CD14-positive monocyte (primary cell): ENCODE data around the gene FAM120B. TPM values are rescaled to one million over a fixed set of nuclear protein-coding genes. Genes with fewer than 3 reads are reported as not detected.

ENCODE experiments used
- DNase-seq, 3 donors: peaks; one replicate each; pipeline ENCODE4 v3.0.0-alpha.2; 2011 to 2022
- H2AFZ ChIP-seq: 2 replicates; pipeline ENCODE4 v1.6.0; 2012; ENCODE audit warnings: mild to moderate bottlenecking, low read depth, low read length, inconsistent platforms; ENCODE audit not compliant: insufficient read depth, poor library complexity, severe bottlenecking
- H3K27ac ChIP-seq, 2 donors: 1 replicate in 1 of 2; 2 replicates in 1 of 2; pipeline ENCODE4 v1.5.1; 2012 to 2013; ENCODE audit warnings: low read length in 2 of 2, control low read depth in 1 of 2, inconsistent platforms in 1 of 2, low read depth in 1 of 2, mild to moderate bottlenecking in 1 of 2
- H3K27me3 ChIP-seq, 2 donors: one replicate each; pipeline versions ENCODE4 v1.6.0 to v1.6.1; 2011 to 2013; ENCODE audit warnings: low read length in 2 of 2; ENCODE audit not compliant: control insufficient read depth in 2 of 2, insufficient read depth in 2 of 2
- H3K36me3 ChIP-seq, 2 donors: replicated peaks in 1 of 2; 1 replicate in 1 of 2; 2 replicates in 1 of 2; pipeline versions ENCODE4 v1.5.1 to v1.6.1; 2012 to 2013; ENCODE audit warnings: low read length in 2 of 2, control low read depth in 1 of 2, inconsistent platforms in 1 of 2, mild to moderate bottlenecking in 1 of 2; ENCODE audit not compliant: insufficient read depth in 2 of 2, control insufficient read depth in 1 of 2
- H3K4me1 ChIP-seq, 2 donors: 1 replicate in 1 of 2; 2 replicates in 1 of 2; pipeline versions ENCODE4 v1.5.1 to v1.6.1; 2012 to 2013; ENCODE audit warnings: low read length in 2 of 2, control low read depth in 1 of 2, inconsistent platforms in 1 of 2, mild to moderate bottlenecking in 1 of 2, moderate library complexity in 1 of 2; ENCODE audit not compliant: insufficient read depth in 2 of 2, control insufficient read depth in 1 of 2
- H3K4me2 ChIP-seq: replicated peaks from 2 replicates; pipeline ENCODE3; 2012; ENCODE audit warnings: low read length, moderate library complexity, mild to moderate bottlenecking; ENCODE audit not compliant: poor library complexity, severe bottlenecking; ENCODE audit errors: extremely low read depth
- H3K4me3 ChIP-seq, 3 experiments: fragments of 200-600 bp in 1 of 3; sonication (generic) in 1 of 3; replicated peaks in 1 of 3; 1 replicate in 2 of 3; 2 replicates in 1 of 3; pipeline ENCODE4 v1.5.1; 2011 to 2013; ENCODE audit warnings: low read length in 3 of 3, mild to moderate bottlenecking in 3 of 3, control low read depth in 2 of 3, low read depth in 2 of 3, inconsistent platforms in 1 of 3, moderate library complexity in 1 of 3
- H3K79me2 ChIP-seq: 2 replicates; pipeline ENCODE4 v1.6.0; 2012; ENCODE audit warnings: mild to moderate bottlenecking, control low read depth, inconsistent platforms, low read length, moderate library complexity; ENCODE audit not compliant: insufficient read depth
- H3K9ac ChIP-seq: 2 replicates; pipeline ENCODE4 v1.6.0; 2017; ENCODE audit warnings: low read length, mild to moderate bottlenecking; ENCODE audit not compliant: insufficient read depth, poor library complexity, severe bottlenecking
- H3K9me3 ChIP-seq, 2 donors: replicated peaks in 1 of 2; 1 replicate in 1 of 2; 2 replicates in 1 of 2; pipeline versions ENCODE4 v1.5.1 to v1.6.1; 2012 to 2013; ENCODE audit warnings: low read length in 2 of 2, control low read depth in 1 of 2; ENCODE audit not compliant: control insufficient read depth in 1 of 2, insufficient read depth in 1 of 2
- H4K20me1 ChIP-seq: 2 replicates; pipeline ENCODE4 v1.6.0; 2012; ENCODE audit warnings: mild to moderate bottlenecking, low read length, control low read depth, moderate library complexity; ENCODE audit not compliant: insufficient read depth
- H3K27ac Mint-ChIP-seq, 7 donors: one replicate each; pipeline ENCODE4 v1.8.0; 2020; ENCODE audit warnings: mild to moderate bottlenecking in 7 of 7, mixed read lengths in 7 of 7, moderate library complexity in 6 of 7, inconsistent platforms in 2 of 7
- H3K27me3 Mint-ChIP-seq, 3 donors: one replicate each; pipeline ENCODE4 v1.8.0; 2021 to 2022; ENCODE audit warnings: low read depth in 3 of 3, mild to moderate bottlenecking in 3 of 3, mixed read lengths in 3 of 3, moderate library complexity in 3 of 3, inconsistent platforms in 1 of 3
- H3K36me3 Mint-ChIP-seq, 2 donors: one replicate each; pipeline ENCODE4 v1.8.0; 2020; ENCODE audit warnings: mixed read lengths in 2 of 2, inconsistent platforms in 1 of 2, mild to moderate bottlenecking in 1 of 2
- H3K4me1 Mint-ChIP-seq: one replicate; pipeline ENCODE4 v1.8.0; 2020; ENCODE audit warnings: mild to moderate bottlenecking, mixed read lengths
- H3K4me3 Mint-ChIP-seq, 2 donors: one replicate each; pipeline ENCODE4 v1.8.0; 2020; ENCODE audit warnings: mild to moderate bottlenecking in 2 of 2, mixed read lengths in 2 of 2, moderate library complexity in 1 of 2
- H3K9me3 Mint-ChIP-seq, 7 donors: one replicate each; pipeline ENCODE4 v1.8.0; 2020 to 2022; ENCODE audit warnings: mixed read lengths in 7 of 7, mild to moderate bottlenecking in 6 of 7, moderate library complexity in 6 of 7, inconsistent platforms in 2 of 7
- CTCF ChIP-seq: fragments of 200-600 bp; IDR thresholded peaks from one replicate; pipeline ENCODE4 v1.8.0; 2022; ENCODE audit warnings: antibody characterized with exemption, mild to moderate bottlenecking
- WGBS: methylation state at CpG from one replicate; pipeline ENCODE4 v1.1.5; 2013; ENCODE audit warnings: missing lambda C conversion rate; ENCODE audit not compliant: insufficient coverage; 5-methylcytosine and 5-hydroxymethylcytosine counted together
- intact Hi-C, 2 donors: fragments of 100-400 bp; cut with micrococcal nuclease; formaldehyde crosslinking; loops; one replicate each; pipeline versions ENCODE4 v1.15.0 to v1.15.1; 2023
- polyA plus RNA-seq, 3 donors: library from polyadenylated mRNA; depleted of rRNA in 1 of 3; unstranded in 2 of 3; stranded (reverse) in 1 of 3; fragments of 300-500 nt in 2 of 3; fragments of >200 nt in 1 of 3; fragmentation: Illumina TruSeq in 2 of 3; gene quantifications; 1 replicate in 2 of 3; 2 replicates in 1 of 3; pipeline ENCODE4 v1.2.3, GENCODE V29; 2012 to 2021

Gene FAM120B
- polyA plus RNA-seq, 3 donors = 10.6 to 20.2 (median 11.2) TPM

GRCh38 chr6:170297576-170298330 lies 8.8 kb upstream of the FAM120B start:
- peaks cover 45% of the 10 kb centered on the region for H3K4me1 Mint-ChIP-seq
- H3K27me3 Mint-ChIP-seq = peaks cover 67 to 87% (median 80%) of the 10 kb centered on the region in 3 donors
- DNase-seq = no peak
- H3K4me2 ChIP-seq = no peak overlapping the region
- intact Hi-C loops = no loop called here
- H3K27ac Mint-ChIP-seq = no peak overlapping the region
- H3K27me3 ChIP-seq = peaks cover 60 to 79% of the 10 kb centered on the region in 2 donors
- H3K4me3 Mint-ChIP-seq = peak overlapping the region in 1 of 2 donors; percentile 80
- H3K36me3 Mint-ChIP-seq = peaks cover 0 to 14% of the 10 kb centered on the region in 2 donors
- H2AFZ ChIP-seq = no peak overlapping the region
- H3K27ac ChIP-seq = no peak overlapping the region
- no peaks in the 10 kb centered on the region for H3K79me2 ChIP-seq
- H3K4me1 ChIP-seq = peaks cover 31 to 35% of the 10 kb centered on the region in 2 donors
- TF ChIP-seq CTCF = no peak
- H3K9me3 ChIP-seq = peaks cover 7 to 31% of the 10 kb centered on the region in 2 donors
- H4K20me1 ChIP-seq = no peaks in the 10 kb centered on the region
- H3K4me3 ChIP-seq = no peak overlapping the region
- H3K9me3 Mint-ChIP-seq = peaks cover 9 to 38% (median 29%) of the 10 kb centered on the region in 7 donors
- H3K36me3 ChIP-seq = no peaks in the 10 kb centered on the region
- WGBS = no CpG with 5 or more reads among the region's 11 CpGs
- H3K9ac ChIP-seq = no peak overlapping the region

- Mint-ChIP-seq H3K4me1 (peaks cover 36% of the 10 kb centered on the region), H3K9me3 (peaks cover 9 to 32% (median 27%) of the 10 kb centered on the region in 7 donors), H3K4me3 (peak overlapping the region in 1 of 2 donors; percentile 80), H3K27me3 (peaks cover 64 to 78% (median 71%) of the 10 kb centered on the region in 3 donors), H3K36me3 (peaks cover 0 to 14% of the 10 kb centered on the region in 2 donors), H3K27ac (no peak overlapping the region)
- no peaks in the 10 kb centered on the region for H3K36me3 ChIP-seq
- intact Hi-C loops = no loop called here
- no peak for TF ChIP-seq CTCF
- no peak overlapping the region for H2AFZ ChIP-seq
- H3K4me2 ChIP-seq = no peak overlapping the region
- no peaks in the 10 kb centered on the region for H4K20me1 ChIP-seq
- peak in 1 of 3 donors; percentile 56 for DNase-seq
- no peak overlapping the region for H3K27ac ChIP-seq
- H3K4me3 ChIP-seq = no peak overlapping the region
- WGBS = no CpG with 5 or more reads among the region's 1 CpG
- peaks cover 22 to 25% of the 10 kb centered on the region in 2 donors for H3K4me1 ChIP-seq
- peaks cover 51 to 70% of the 10 kb centered on the region in 2 donors for H3K27me3 ChIP-seq
- H3K9ac ChIP-seq = no peak overlapping the region
- H3K9me3 ChIP-seq = peaks cover 7 to 21% of the 10 kb centered on the region in 2 donors
- no peaks in the 10 kb centered on the region for H3K79me2 ChIP-seq
Measured at GRCh38 chr6:170298688-170299087, 7.9 kb upstream of the FAM120B start.
